Astrocyte of the cerebellum (primary cell): ENCODE data around the gene ZNF652.
"Not testable (repeated sequence)": the region's sequence is repeated elsewhere in the genome, so short reads cannot be mapped to it uniquely, and the experiment has no call there.

Experiments used
- DNase-seq: peaks from one replicate; pipeline ENCODE4 v3.0.0-alpha.2; 2011; ENCODE audit warnings: low read depth
- H3K4me3 ChIP-seq: 2 replicates; pipeline ENCODE4 v1.5.1; 2011; ENCODE audit warnings: mild to moderate bottlenecking, low read depth, low read length, moderate library complexity
- CTCF ChIP-seq: IDR thresholded peaks from 2 replicates; pipeline ENCODE4 v1.5.1; 2012; ENCODE audit warnings: low read length, low read depth, moderate library complexity, mild to moderate bottlenecking; ENCODE audit errors: missing control alignments
- in situ Hi-C: cut with HindIII; loops from 2 replicates; pipeline ENCODE4 v1.10.0; 2017; ENCODE audit warnings: low sequenced_read_pairs

Gene ZNF652

GRCh38 chr17:49278076-49278475, 84.0 kb downstream of the ZNF652 start:
- no peak for DNase-seq
- no peak overlapping the region for H3K4me3 ChIP-seq
- in situ Hi-C loops, result no loop called here
- no peak for TF ChIP-seq CTCF

- DNase-seq, result no peak
- in situ Hi-C loops, result no loop called here
- no peak for TF ChIP-seq CTCF
- no peak overlapping the region for H3K4me3 ChIP-seq
Measured at GRCh38 chr17:49277638-49278037, 84.4 kb downstream of the ZNF652 start.

GRCh38 chr17:49275981-49276380, 86.1 kb downstream of the ZNF652 start:
- DNase-seq, H3K4me3 ChIP-seq, in situ Hi-C loops: not testable (repeated sequence)

GRCh38 chr17:49269356-49269755, 92.7 kb downstream of the ZNF652 start:
- TF ChIP-seq CTCF, result no peak
- in situ Hi-C loops, result no loop called here
- no peak for DNase-seq
- no peak overlapping the region for H3K4me3 ChIP-seq

GRCh38 chr17:49267912-49268311, 94.1 kb downstream of the ZNF652 start:
- no peak for TF ChIP-seq CTCF
- in situ Hi-C loops, result no loop called here

GRCh38 chr17:49266233-49266632, 95.8 kb downstream of the ZNF652 start:
- DNase-seq, result no peak
- H3K4me3 ChIP-seq, result no peak overlapping the region
- no peak for TF ChIP-seq CTCF
- in situ Hi-C loops, result no loop called here

More at GRCh38 chr17:49267912-49268311, 94.1 kb downstream of the ZNF652 start:
- DNase-seq, result no peak
- H3K4me3 ChIP-seq, result no peak overlapping the region

GRCh38 chr17:49261540-49261939, 100.5 kb downstream of the ZNF652 start:
- DNase-seq, in situ Hi-C loops, H3K4me3 ChIP-seq: not testable (repeated sequence)

GRCh38 chr17:49260817-49261291, 101.2 kb downstream of the ZNF652 start:
- peak overlapping the region; percentile 33 for H3K4me3 ChIP-seq
- in situ Hi-C loops, result no loop called here
- no peak for DNase-seq
- no peak for TF ChIP-seq CTCF
